ENCODE data around the gene DHRSX.
"Not testable (repeated sequence)": the region's sequence is repeated elsewhere in the genome, so short reads cannot be mapped to it uniquely, and the experiment has no call there.

DHRSX gene

DNA sequence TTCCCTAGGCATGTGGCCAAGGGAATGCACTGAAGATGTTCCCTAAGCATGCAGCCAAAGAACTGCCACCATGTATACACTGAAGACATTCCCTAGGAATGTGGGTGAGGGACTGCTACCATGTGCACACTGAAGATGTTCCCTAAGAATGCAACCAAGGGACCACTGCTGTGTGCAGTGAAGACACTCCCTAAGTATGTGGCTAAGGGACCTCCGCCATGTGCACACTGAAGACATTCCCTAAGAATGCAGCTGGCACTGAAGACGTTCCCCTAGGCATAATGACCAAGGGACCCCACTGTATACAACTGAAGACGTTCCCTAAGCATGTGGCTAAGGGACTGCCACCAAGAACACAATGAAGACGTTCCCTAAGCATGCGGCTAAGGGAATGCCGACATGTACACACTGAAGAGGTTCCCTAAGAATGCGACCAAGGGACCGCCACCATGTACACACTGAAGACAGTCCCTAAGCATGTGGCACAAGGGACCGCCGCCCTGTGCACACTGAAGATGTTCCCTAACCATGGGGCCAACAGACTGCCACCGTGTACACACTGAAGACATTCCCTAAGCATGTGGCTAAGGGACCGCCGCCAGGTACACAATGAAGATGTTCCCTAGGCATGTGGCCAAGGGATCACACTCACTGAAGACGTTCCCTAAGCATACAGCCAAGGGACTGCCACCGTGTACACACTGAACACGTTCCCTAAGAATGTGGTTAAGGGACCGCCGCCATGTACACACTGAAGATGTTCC, 25.6 kb downstream of the DHRSX start:
- no peak for DNase-seq (ENCODE audit: low read depth in 2 of 2)

DNA sequence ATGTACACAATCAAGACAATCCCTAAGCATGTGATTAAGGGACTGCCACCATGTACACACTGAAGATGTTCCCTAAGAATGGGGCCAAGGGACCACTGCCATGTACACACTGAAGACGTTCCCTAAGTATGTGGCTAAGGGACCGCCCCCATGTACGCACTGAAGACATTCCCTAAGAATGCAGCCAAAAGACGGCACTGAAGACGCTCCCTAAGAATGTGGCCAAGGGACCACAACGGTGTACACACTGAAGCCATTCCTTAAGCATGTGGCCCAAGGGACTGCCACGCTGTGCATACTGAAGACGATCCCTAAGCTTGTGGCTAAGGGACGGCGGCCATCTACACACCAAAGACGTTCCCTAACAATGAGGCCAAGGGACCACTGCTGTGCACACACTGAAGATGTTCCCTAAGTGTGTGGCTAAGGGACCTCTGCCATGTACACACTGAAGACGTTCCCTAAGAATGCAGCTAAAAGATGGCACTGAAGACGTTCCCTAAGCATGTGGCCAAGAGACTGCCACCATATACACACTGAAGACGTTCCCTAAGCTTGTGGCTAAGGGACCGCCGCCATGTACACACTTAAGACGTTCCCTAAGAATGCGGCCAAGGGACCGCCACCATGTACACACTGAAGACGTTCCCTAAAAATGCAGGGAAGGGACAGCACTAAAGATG, 26.4 kb downstream of the DHRSX start:
- DNase-seq (ENCODE audit: low read depth in 2 of 2), result no peak

DNA sequence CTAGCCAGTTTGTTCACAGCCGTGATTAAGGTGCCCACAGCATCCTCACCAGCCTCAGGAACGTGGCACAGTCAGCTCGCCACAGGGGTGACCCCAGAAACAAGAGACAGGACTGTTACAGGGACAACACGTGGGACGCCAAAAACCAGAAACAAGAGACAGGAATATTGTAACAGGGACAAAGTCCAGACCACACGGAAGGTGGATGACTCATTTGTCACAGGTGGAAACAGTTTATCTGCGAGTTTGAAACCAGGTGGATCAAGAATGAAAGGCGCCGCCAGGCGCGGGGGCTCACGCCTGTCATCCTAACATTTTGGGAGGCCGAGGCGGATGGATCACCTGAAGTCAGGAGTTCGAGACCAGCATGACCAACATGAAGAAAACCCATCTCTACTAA, 27.7 kb downstream of the DHRSX start:
- not testable (repeated sequence) for DNase-seq (ENCODE audit: low read depth in 2 of 2)

DNA sequence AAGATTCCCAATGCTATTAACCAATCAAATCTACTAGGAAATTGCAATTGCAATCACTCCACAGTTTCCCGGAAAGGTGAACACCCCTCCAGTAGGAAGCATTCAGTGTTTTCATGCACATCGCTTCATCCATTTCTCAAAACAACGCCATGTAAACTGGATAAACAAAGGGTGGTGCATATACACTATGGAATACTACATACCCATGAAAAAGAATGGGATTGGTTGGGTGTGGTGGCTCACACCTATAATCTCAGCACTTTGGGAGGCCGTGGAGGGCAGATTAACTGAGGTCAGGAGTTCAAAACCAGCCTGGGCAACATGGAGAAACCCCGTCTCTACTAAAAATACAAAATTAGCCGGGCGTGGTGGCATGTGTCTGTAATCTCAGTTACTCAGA, 29.1 kb downstream of the DHRSX start:
- DNase-seq (ENCODE audit: low read depth in 2 of 2), result no peak

DNA sequence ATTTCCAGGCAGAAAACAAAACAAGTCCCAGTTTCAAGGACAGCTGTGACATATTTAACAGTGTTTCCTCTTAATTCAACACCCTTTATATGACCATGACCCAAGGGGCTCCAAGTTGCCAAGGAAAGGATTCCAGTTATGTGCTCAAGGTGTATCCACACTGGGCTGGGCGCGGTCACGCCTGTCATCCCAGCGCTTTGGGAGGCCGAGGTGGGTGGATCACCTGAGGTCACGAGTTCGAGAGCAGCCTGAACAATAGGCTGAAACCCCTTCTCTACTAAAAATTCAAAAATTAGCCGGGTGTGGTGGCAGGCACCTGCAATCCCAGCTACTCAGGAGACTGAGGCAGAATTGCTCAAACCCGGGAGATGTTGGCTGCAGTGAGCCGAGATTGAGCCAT, 29.6 kb downstream of the DHRSX start:
- DNase-seq (ENCODE audit: low read depth in 2 of 2), result not testable (repeated sequence)

DNA sequence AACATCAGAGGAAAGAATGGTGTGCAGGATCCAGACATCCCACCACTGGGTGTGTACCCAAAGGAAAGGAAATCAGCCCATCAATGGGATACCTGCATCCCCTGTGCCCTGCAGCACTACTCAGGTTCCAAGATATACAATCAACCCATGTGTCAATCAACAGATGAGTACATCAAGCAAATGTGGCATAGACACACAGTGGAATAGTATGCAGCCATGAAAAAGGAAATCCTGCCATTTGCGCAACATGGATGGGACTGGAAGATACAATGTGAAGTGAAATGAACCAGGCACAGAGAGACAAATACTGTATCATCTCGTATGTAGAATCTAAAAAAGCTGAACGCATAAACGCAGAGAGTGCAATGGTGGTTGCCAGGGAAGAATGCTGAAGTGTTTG, 30.9 kb downstream of the DHRSX start:
- DNase-seq (ENCODE audit: low read depth in 2 of 2), result not testable (repeated sequence)

DNA sequence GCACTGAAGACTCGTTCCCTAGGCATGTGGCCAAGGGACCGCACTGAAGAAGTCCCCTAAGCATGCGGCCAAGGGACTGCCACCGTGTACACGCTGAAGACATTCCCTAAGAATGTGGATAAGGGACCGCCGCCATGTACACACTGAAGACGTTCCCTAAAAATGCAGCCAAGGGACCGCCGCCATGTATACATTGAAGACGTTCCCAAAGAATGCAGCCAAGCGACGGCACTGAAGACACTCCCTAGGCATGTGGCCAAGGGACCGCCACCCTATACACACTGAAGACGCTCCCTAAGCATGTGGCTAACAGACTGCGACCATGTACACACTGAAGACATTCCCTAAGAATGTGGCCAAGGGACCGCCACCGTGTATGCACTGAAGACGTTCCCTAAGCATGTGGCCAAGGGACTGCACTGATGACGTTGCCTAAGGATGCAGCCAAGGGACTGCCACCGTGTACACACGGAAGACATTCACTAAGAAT, 31.5 kb downstream of the DHRSX start:
- DNase-seq (ENCODE audit: low read depth in 2 of 2), result no peak

DNA sequence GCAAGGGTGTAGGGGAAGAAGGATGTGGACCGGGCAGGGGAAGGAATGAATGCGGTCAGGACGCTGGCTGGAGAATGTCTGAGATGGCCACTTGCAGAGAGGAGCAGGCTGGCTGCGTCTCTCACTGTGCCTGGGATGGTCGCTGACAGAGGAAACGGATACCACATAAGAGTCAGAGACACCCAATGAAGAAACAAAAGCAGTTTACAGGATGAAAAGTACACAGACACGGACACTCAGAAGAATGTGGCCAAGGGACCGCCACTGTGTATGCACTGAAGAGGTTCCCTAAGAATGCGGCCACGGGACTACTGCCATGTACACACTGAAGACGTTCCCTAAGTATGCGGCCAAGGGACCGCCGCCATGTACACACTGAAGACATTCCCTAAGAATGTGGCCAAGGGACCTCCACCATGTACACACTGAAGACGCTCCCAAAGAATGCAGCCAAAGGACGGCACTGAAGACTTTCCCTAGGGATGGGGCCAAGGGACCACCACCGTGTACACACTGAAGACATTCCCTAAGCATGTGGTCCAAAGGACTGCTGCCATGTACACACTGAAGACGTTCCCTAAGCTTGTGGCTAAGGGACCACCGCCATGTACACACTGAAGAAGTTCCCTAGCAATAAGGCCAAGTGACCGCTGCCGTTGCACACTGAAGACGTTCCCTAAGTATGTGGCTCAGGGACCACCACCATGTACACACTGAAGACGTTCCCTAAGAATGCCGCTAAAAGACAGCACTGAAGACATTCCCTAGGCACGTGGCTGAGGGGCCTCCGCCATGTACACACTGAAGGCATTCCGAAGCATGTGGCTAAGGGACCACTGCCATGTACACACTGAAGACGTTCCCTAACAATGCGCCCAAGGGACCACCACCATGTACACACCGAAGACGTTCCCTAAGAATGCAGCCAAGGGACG, 32.2 kb downstream of the DHRSX start:
- no peak for DNase-seq (ENCODE audit: low read depth in 2 of 2)

DNA sequence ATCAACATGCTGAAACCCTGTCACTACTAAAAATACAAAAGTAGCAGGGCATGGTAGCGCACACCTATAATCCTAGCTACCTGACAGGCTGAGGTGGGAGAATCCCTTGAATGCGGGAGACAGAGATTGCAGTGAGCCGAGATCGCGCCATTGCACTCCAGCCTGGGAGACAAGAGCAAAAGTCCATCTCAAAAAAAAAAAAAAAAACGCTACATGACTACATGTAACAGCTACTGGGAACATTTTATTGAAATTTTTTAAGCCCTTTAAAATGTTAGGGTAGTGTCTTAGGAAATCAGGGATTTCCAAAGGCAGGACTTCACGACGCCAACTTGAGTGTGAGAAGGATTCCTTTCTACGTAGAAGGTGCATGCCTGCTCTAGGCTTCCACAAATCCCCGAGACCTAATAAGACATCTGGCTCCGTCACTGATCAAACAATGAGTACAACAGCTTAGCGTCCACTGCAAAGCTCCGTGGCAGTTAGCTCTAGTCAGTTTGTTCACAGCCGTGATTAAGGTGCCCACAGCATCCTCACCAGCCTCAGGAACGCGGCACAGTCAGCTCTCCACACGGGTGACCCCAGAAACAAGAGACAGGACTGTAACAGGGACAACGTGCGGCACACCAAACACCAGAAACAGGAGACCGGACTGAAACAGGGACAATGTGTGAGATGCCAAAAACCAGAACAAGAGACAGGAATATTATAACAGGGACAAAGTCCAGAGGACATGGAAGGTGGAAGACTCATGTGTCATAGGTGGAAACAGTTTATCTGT, 33.7 kb downstream of the DHRSX start:
- DNase-seq (ENCODE audit: low read depth in 2 of 2), result no peak

DNA sequence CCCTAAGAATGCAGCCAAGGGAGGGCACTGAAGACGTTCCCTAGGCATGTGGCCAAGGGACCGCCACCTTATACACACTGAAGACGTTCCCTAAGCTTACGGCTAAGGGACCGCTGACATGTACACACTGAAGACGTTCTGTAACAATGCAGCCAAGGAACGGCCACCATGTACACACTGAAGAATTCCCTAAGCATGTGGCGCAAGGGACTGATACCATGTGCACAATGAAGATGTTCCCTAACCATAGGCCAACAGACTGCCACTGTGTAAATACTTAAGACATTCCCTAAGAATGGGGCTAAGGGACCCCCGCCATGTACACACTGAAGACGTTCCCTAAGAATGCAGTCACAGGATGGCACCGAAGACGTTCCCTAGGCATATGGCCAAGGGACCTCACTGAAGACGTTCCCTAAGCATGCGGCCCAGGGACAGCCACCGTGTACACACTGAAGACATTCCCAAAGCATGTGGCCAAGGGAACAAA, 36.1 kb downstream of the DHRSX start:
- DNase-seq (ENCODE audit: low read depth in 2 of 2), result no peak

DNA sequence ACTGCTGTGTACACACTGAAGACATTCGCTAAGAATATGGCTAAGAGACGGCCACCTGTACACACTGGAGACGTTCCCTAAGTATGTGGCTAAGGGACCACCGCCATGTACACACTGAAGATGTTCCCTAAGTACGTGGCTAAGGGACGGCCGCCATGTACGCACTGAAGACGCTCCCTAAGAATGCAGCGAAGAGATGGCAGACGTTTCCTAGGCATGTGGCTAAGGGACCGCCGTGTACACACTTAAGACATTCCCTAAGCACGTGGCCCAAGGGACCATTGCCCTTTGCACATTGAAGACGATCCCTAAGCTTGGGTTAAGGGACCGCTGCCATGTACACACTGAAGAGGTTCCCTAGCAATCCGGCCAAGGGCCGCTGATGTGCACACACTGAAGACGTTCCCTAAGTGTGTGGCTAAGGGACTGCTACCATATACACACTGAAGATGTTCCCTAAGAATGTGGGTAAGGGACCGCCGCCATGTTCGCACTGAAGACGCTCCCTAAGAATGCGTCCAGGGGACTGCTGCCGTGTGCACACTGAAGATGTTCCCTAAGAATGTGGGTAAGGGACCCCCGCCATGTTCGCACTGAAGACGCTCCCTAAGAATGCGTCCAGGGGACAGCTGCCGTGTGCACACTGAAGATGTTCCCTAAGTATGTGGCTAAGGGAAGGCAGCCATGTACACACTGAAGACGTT, 36.7 kb downstream of the DHRSX start:
- no peak for DNase-seq (ENCODE audit: low read depth in 2 of 2)

DNA sequence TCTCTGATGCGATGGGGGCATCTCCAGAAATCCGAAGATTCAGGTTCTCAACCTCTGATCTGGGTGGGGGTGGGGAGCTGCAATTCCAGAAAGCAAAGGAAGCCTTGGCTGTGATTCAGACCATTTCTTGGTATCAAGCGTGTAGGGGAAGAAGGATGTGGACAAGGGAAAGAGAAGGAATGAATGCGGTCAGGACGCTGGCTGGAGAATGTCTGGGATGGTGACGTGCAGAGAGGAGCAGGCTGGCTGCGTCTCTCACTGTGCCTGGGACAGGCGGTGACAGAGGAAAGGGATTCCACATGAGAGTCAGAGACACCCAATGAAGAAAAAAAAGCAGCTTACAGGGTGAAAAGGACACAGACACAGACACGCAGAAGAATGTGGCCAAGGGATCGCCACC, 37.3 kb downstream of the DHRSX start:
- not testable (repeated sequence) for DNase-seq (ENCODE audit: low read depth in 2 of 2)

DNA sequence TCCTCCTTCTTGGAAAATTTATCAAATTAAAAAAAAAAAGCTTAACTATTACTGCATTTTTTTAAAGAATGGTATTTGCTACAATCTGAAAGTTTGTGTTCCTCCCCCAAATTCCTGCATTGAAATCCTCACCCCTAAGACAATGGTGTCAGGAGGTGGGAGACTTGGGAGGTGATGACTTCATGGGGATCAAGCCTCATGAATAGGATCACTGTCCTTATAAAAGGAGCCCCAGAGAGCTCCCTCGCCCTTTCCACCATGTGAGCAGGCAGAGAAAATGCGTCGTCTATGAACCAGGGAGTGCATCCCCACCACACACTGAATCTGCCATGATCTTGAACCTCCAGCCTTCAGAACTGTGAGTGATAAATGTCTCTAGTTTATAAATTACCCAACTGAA, 38.0 kb downstream of the DHRSX start:
- DNase-seq (ENCODE audit: low read depth in 2 of 2), result no peak

DNA sequence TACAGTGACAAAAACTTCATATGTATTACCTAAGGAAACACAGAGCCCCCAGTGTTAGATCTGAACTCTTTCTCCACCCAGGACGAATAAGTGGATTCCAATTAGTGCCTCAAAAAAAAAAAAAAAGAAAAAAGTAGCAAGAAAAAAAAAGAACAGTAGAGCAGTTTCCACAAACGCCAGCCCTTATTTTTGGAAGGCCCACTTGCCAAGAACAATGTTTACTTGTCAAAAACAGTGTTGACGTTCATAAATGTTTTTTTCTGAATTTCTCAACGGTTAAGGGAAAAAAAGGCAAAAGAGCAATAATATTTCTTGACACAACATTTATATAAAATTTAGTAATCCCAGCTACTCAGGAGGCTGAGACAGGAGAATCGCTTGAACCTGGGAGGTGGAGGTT, 38.7 kb downstream of the DHRSX start:
- no peak for DNase-seq (ENCODE audit: low read depth in 2 of 2)

DNA sequence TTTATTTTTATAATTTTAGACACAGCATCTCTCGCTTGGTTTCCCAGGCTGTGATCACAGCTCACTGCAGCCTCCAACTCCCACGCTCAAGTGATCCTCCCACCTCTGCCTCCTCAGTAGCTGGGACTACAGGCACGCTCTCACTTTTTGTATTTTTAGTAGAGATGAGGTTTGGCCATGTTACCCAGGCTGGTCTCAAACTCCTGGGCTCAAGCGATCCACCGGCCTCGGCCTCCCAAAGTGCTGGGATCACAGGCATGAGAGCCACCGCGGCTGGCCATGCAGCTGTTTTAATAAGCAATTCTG, 39.1 kb downstream of the DHRSX start:
- no peak for DNase-seq (ENCODE audit: low read depth in 2 of 2)

DNA sequence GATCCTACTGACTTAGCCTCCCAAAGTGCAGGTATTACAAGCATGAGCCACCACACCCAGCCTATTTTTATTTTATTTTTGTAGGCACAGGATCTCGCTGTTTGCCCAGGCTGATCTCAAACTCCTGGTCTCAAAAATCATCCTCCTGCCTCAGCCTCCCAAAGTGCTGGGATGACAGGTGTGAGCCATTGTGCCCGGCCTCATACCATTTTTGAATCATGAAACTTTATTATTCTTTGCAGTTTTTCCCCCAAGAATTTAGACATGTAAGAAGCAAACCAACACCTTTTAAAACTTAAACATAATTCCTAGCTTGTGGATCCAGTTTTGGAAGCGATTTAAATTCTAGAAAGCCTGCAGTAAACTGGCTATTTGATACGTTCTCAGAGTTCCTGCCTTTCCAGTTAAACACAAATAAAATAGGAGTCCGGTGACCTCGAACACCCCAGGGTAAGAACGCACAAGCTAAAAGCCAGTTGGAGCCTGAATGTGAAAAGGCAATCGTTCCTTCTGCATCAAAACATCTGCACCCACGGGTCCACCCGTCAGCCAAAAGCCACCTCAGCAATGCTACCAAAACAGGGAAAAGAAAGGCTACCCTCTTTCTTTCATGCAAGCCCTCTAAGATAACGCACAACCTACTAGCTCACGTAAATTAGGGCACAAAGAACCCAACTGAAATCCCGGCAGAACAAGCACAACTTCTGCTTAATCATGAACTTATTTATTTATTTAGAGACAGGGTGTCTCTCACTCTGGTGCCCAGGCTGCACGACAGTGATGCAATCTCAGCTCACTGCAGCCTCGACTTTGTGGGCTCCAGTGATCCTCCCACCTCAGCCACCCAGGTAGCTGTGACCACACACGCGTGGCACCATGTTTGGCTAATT, 39.7 kb downstream of the DHRSX start:
- DNase-seq (ENCODE audit: low read depth in 2 of 2), result not testable (repeated sequence)

DNA sequence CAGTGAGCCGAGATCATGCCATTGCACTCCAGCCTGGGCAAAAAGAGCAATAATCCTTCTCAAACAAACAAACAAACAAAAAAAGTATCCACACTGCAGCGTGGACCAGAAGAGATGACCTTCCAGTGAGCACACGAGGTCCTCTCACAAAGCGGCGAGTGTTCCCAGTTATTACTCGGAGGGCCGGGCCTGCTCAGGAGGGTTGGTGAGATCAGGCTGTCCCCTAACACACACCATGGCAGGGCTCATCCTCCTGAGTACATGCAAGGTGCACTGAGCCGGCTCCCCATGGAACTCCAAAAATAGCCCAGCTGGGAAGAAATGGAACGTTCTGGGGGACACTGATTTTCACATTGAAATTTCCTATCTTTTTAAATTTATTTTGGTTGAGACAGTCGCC, 40.7 kb downstream of the DHRSX start:
- not testable (repeated sequence) for DNase-seq (ENCODE audit: low read depth in 2 of 2)

DNA sequence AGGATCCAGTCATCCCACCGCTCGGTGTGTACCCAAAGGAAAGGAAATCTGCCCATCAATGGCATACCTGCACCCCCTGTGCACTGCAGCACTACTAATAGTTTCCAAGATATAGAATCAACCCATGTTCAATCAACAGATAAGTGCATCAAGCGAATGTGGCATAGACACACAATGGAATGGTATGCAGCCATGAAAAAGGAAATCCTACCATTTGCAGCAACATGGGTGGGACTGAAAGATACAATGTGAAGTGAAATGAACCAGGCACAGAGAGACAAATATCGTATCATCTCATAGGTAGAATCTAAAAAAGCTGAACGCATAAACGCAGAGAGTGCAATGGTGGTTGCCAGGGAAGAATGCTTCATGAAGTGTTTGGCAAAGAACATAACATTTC, 42.5 kb downstream of the DHRSX start:
- no peak for DNase-seq (ENCODE audit: low read depth in 2 of 2)

DNA sequence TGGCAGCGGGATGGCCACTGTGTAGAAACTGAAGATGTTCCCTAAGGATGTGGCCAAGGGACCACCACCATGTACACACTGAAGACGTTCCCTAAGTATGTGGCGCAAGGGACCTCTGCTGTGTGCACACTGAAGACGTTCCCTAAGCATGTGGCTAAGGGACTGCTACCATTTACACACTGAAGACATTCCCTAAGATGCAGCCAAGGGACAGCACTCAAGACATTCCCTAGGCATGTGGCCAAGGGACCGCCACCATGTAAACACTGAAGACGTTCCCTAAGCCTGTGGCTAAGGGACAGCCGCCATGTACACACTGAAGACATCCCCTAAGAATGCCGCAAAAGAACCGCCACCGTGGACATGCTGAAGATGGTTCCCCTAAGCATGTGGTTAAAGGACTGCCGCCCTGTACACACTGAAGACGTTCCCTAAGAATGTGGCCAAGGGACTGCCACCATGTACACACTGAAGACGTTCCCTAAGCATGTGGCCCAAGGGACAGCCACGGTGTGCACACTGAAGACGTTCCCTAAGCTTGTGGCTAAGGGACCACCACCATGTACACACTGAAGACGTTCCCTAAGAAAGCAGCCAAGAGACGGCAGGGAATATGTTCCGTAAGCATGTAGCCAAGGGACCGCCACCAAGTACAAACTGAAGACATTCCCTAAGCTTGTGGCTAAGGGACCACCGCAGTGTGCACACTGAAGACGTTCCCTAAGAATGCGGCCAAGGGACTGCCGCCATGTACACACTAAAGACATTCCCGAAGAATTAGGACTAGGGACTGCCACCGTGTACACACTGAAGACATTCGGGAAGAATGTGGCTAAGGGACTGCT, 43.3 kb downstream of the DHRSX start:
- DNase-seq (ENCODE audit: low read depth in 2 of 2), result no peak
